Lower leg skin (tissue), 3 donors: ENCODE data around the gene MS4A4A.

Source experiments
- POLR2A ChIP-seq, 2 donors: fragments of 450-650 bp; IDR thresholded peaks; one replicate each; pipeline ENCODE4 v1.6.1; 2016 to 2017; ENCODE audit warnings: antibody characterized with exemption in 2 of 2, mild to moderate bottlenecking in 1 of 2, moderate library complexity in 1 of 2
- TF ChIP-seq, protein P1 (sequence below), 3 donors: fragments of 450-650 bp; IDR thresholded peaks; one replicate each; pipeline ENCODE4 v1.5.1; 2016; ENCODE audit warnings: antibody characterized with exemption in 3 of 3, mild to moderate bottlenecking in 3 of 3, moderate library complexity in 2 of 3

DNA sequence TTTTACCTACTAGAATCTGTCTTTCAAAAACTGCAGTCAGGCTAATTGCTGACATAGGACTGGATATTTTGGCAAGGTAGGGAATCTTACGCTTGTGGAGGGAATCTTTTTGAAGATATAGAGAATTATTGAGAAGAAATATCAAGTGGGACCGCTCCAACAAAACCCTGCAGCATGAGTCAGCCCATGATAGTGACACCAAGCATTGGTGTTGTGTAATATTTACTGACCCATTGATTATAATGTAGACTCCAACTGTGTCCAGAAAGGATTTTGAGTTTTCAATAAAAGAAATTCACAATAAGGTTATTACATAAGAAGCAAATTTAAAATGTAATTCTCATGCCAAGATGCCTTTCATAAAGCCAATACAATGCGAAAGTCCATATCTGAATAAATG is 20.7 kb downstream of the MS4A4A start:
- TF ChIP-seq POLR2A (IDR thresholded peaks at IDR 0.05), result no peak
- TF ChIP-seq, protein P1, sequence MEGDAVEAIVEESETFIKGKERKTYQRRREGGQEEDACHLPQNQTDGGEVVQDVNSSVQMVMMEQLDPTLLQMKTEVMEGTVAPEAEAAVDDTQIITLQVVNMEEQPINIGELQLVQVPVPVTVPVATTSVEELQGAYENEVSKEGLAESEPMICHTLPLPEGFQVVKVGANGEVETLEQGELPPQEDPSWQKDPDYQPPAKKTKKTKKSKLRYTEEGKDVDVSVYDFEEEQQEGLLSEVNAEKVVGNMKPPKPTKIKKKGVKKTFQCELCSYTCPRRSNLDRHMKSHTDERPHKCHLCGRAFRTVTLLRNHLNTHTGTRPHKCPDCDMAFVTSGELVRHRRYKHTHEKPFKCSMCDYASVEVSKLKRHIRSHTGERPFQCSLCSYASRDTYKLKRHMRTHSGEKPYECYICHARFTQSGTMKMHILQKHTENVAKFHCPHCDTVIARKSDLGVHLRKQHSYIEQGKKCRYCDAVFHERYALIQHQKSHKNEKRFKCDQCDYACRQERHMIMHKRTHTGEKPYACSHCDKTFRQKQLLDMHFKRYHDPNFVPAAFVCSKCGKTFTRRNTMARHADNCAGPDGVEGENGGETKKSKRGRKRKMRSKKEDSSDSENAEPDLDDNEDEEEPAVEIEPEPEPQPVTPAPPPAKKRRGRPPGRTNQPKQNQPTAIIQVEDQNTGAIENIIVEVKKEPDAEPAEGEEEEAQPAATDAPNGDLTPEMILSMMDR (IDR thresholded peaks at IDR 0.05), result no peak
